ENCODE data around the gene ALCAM. TPM values are rescaled to one million over a fixed set of nuclear protein-coding genes. Genes with fewer than 3 reads are reported as not detected.

ALCAM gene
- polyA plus RNA-seq, 3 donors: 7.1 to 8.0 (median 7.9) TPM

DNA sequence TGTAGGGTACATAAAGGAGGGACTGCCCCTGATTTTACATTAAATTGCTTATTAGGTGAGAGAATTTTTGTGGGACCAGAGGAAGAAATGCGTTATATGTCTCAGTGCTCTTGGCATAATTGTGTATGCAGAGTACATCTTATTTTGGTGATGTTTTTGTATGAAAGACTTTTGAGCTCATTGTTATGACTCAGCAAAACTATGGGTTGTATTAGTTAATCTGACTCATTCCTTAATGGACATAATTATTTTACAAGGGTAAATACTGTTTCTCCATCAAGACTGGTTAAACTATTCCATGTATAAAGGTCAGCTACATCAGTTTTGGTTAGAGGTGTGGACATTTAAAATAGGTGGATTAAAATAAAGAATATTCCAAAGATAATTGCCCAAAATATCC lies 156.8 kb downstream of the ALCAM start:
- Mint-ChIP-seq H3K9me3 (peaks cover 0 to 1% (median 0%) of the 10 kb centered on the region in 7 donors), H3K4me3 (no peak overlapping the region), H3K36me3 (peaks cover 18 to 21% of the 10 kb centered on the region in 2 donors), H3K27me3 (ENCODE audit: low read depth in 3 of 3) (no peaks in the 10 kb centered on the region), H3K27ac (no peak overlapping the region), H3K4me1 (peaks cover 3% of the 10 kb centered on the region)
- Histone ChIP-seq H3K27ac (ENCODE audit: low read depth in 1 of 2, low read length in 2 of 2) (no peak overlapping the region), H3K4me2 (replicated peaks; ENCODE audit: extremely low read depth, low read length, poor library complexity, severe bottlenecking) (no peak overlapping the region), H3K9ac (ENCODE audit: insufficient read depth, low read length, poor library complexity, severe bottlenecking) (no peak overlapping the region), H4K20me1 (ENCODE audit: insufficient read depth, low read length) (no peaks in the 10 kb centered on the region), H3K9me3 (replicated peaks in 1 of 2; ENCODE audit: control insufficient read depth in 1 of 2, insufficient read depth in 1 of 2, low read length in 2 of 2) (no peaks in the 10 kb centered on the region), H3K79me2 (ENCODE audit: insufficient read depth, low read length) (no peaks in the 10 kb centered on the region), H3K27me3 (ENCODE audit: control insufficient read depth in 2 of 2, insufficient read depth in 2 of 2, low read length in 2 of 2) (no peaks in the 10 kb centered on the region), H2AFZ (ENCODE audit: insufficient read depth, low read depth, low read length, poor library complexity, severe bottlenecking) (no peak overlapping the region), H3K4me1 (ENCODE audit: control insufficient read depth in 1 of 2, insufficient read depth in 2 of 2, low read length in 2 of 2) (no peaks in the 10 kb centered on the region), H3K4me3 (replicated peaks in 1 of 3; ENCODE audit: low read depth in 2 of 3, low read length in 3 of 3) (no peak overlapping the region), H3K36me3 (replicated peaks in 1 of 2; ENCODE audit: control insufficient read depth in 1 of 2, insufficient read depth in 2 of 2, low read length in 2 of 2) (peaks cover 0 to 20% of the 10 kb centered on the region in 2 donors)
- TF ChIP-seq, protein P1, sequence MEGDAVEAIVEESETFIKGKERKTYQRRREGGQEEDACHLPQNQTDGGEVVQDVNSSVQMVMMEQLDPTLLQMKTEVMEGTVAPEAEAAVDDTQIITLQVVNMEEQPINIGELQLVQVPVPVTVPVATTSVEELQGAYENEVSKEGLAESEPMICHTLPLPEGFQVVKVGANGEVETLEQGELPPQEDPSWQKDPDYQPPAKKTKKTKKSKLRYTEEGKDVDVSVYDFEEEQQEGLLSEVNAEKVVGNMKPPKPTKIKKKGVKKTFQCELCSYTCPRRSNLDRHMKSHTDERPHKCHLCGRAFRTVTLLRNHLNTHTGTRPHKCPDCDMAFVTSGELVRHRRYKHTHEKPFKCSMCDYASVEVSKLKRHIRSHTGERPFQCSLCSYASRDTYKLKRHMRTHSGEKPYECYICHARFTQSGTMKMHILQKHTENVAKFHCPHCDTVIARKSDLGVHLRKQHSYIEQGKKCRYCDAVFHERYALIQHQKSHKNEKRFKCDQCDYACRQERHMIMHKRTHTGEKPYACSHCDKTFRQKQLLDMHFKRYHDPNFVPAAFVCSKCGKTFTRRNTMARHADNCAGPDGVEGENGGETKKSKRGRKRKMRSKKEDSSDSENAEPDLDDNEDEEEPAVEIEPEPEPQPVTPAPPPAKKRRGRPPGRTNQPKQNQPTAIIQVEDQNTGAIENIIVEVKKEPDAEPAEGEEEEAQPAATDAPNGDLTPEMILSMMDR (IDR thresholded peaks at IDR 0.05): no peak
- intact Hi-C loops (cut with micrococcal nuclease): no loop called here
- WGBS (ENCODE audit: insufficient coverage): 100% methylated on average over 1 of the region's 1 CpG
- DNase-seq: no peak

DNA sequence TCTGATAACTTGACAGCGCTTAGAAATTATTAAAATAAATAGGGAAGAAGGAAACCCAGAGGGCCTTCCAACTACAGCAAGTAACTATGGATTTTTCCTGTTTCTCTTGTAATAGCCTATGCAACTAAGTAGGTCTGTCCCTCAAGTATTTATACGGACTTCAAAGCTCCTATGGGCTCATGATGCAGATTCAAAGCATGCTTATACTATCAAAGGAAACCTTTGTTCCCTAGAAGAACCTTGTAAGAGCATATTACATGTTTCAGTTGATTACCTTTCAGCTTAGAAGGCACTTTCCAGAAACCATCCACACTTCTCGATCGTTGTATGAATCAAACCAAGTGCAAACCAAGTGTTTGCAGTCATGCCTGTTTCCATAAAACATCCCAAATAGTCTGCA lies 158.8 kb downstream of the ALCAM start:
- Mint-ChIP-seq H3K4me3 (no peak overlapping the region), H3K4me1 (no peaks in the 10 kb centered on the region), H3K9me3 (no peaks in the 10 kb centered on the region), H3K36me3 (peaks cover 21 to 27% of the 10 kb centered on the region in 2 donors), H3K27me3 (ENCODE audit: low read depth in 3 of 3) (no peaks in the 10 kb centered on the region), H3K27ac (no peak overlapping the region)
- 96% methylated on average over 3 of the region's 4 CpGs for WGBS (ENCODE audit: insufficient coverage)
- no peak overlapping the region for H3K4me2 ChIP-seq (replicated peaks; ENCODE audit: extremely low read depth, low read length, poor library complexity, severe bottlenecking)
- H3K27ac ChIP-seq (ENCODE audit: low read depth in 1 of 2, low read length in 2 of 2): no peak overlapping the region
- no peak overlapping the region for H3K9ac ChIP-seq (ENCODE audit: insufficient read depth, low read length, poor library complexity, severe bottlenecking)
- H3K9me3 ChIP-seq (replicated peaks in 1 of 2; ENCODE audit: control insufficient read depth in 1 of 2, insufficient read depth in 1 of 2, low read length in 2 of 2): no peaks in the 10 kb centered on the region
- TF ChIP-seq, protein P1 (IDR thresholded peaks at IDR 0.05): no peak
- DNase-seq: no peak
- H3K36me3 ChIP-seq (replicated peaks in 1 of 2; ENCODE audit: control insufficient read depth in 1 of 2, insufficient read depth in 2 of 2, low read length in 2 of 2): peaks cover 0 to 20% of the 10 kb centered on the region in 2 donors
- intact Hi-C loops (cut with micrococcal nuclease): no loop called here
- H3K27me3 ChIP-seq (ENCODE audit: control insufficient read depth in 2 of 2, insufficient read depth in 2 of 2, low read length in 2 of 2): no peaks in the 10 kb centered on the region
- no peaks in the 10 kb centered on the region for H4K20me1 ChIP-seq (ENCODE audit: insufficient read depth, low read length)
- no peaks in the 10 kb centered on the region for H3K79me2 ChIP-seq (ENCODE audit: insufficient read depth, low read length)
- no peaks in the 10 kb centered on the region for H3K4me1 ChIP-seq (ENCODE audit: control insufficient read depth in 1 of 2, insufficient read depth in 2 of 2, low read length in 2 of 2)
- H3K4me3 ChIP-seq (replicated peaks in 1 of 3; ENCODE audit: low read depth in 2 of 3, low read length in 3 of 3): no peak overlapping the region
- no peak overlapping the region for H2AFZ ChIP-seq (ENCODE audit: insufficient read depth, low read depth, low read length, poor library complexity, severe bottlenecking)

Data from CD14-positive monocyte (primary cell).